HG03039 (cell line): Measurements from ENCODE around the gene MYCN.
"Not testable (repeated sequence)": the region's sequence is repeated elsewhere in the genome, so short reads cannot be mapped to it uniquely, and the experiment has no call there.

Source experiments
- ATAC-seq: cut with Tn5 transposase; IDR thresholded peaks from one replicate; pipeline ENCODE4 v1.9.1; 2021; ENCODE audit warnings: mild to moderate bottlenecking, moderate library complexity; ENCODE audit not compliant: unreplicated experiment

Gene MYCN

GRCh38 chr2:15956751-15957736 is 16.7 kb downstream of the MYCN start:
- no peak for ATAC-seq

GRCh38 chr2:15957881-15958713 is 17.7 kb downstream of the MYCN start:
- no peak for ATAC-seq

GRCh38 chr2:15959331-15960153 is 19.2 kb downstream of the MYCN start:
- no peak for ATAC-seq

- ATAC-seq = not testable (repeated sequence)
These were observed 19.8 kb downstream of the MYCN start for GRCh38 chr2:15960154-15960520.

- not testable (repeated sequence) for ATAC-seq
These were observed 23.0 kb downstream of the MYCN start for GRCh38 chr2:15963109-15963976.

GRCh38 chr2:15963977-15964670 is 23.8 kb downstream of the MYCN start:
- ATAC-seq = no peak

- ATAC-seq = no peak
These were observed 24.7 kb downstream of the MYCN start for GRCh38 chr2:15964936-15965563.

- no peak for ATAC-seq
These were observed 25.2 kb downstream of the MYCN start for GRCh38 chr2:15965564-15966019.

- no peak for ATAC-seq
These were observed 27.3 kb downstream of the MYCN start for GRCh38 chr2:15967415-15968279.

- no peak for ATAC-seq
These were observed 28.2 kb downstream of the MYCN start for GRCh38 chr2:15968280-15969178.

- ATAC-seq = no peak
These were observed 28.9 kb downstream of the MYCN start for GRCh38 chr2:15969214-15969613.

- ATAC-seq = no peak
These were observed 30.4 kb downstream of the MYCN start for GRCh38 chr2:15970701-15971100.

- ATAC-seq = no peak
These were observed 31.0 kb downstream of the MYCN start for GRCh38 chr2:15971351-15971750.

- no peak for ATAC-seq
These were observed 31.6 kb downstream of the MYCN start for GRCh38 chr2:15971831-15972522.

GRCh38 chr2:15973481-15974401 is 33.4 kb downstream of the MYCN start:
- no peak for ATAC-seq
